ENCODE results near the gene SLC10A7.

DNA sequence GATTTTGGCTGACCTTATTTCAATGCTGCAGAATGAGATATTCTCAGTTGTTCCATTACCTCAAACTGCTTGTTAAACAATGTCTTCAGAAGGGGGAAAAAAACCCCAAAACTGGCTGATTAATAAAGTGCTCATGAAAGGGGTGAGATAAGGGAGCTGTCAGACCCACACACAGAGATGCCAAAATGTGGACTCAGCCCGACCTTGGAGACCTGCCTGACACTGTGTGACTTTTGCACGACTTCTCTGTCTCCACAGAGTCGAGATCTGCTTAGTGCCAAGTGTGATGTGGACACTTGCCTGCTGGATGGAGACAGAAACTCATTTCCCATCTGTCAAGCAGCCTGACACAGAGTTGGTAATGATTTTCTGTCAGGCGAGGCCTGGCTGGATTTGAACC lies 275.9 kb downstream of the SLC10A7 start:
- TF ChIP-seq SNAI2 (CRISPR knock-in tag; IDR thresholded peaks at IDR 0.05), result no peak
- no peak for TF ChIP-seq ZNF8 (CRISPR knock-in tag; IDR thresholded peaks at IDR 0.05)
- TF ChIP-seq ARNTL (CRISPR knock-in tag; IDR thresholded peaks at IDR 0.05; ENCODE audit: borderline replicate concordance, low read depth), result no peak
- TF ChIP-seq OSR1 (CRISPR knock-in tag; IDR thresholded peaks at IDR 0.05), result no peak
- TF ChIP-seq GLIS3 (CRISPR knock-in tag; IDR thresholded peaks at IDR 0.05), result no peak
- no peak for TF ChIP-seq ZFP3 (CRISPR knock-in tag; IDR thresholded peaks at IDR 0.05)
- no peak for TF ChIP-seq TOX (CRISPR knock-in tag; IDR thresholded peaks at IDR 0.05; ENCODE audit: borderline replicate concordance)
- TF ChIP-seq RARB (CRISPR knock-in tag; IDR thresholded peaks at IDR 0.05), result no peak
- no peak for TF ChIP-seq PPARA (CRISPR knock-in tag; IDR thresholded peaks at IDR 0.05; ENCODE audit: borderline replicate concordance)
- no peak for TF ChIP-seq ZNF70 (CRISPR knock-in tag; IDR thresholded peaks at IDR 0.05)
- no peak for TF ChIP-seq ZFP30 (CRISPR knock-in tag; IDR thresholded peaks at IDR 0.05)
- TF ChIP-seq, protein P1, sequence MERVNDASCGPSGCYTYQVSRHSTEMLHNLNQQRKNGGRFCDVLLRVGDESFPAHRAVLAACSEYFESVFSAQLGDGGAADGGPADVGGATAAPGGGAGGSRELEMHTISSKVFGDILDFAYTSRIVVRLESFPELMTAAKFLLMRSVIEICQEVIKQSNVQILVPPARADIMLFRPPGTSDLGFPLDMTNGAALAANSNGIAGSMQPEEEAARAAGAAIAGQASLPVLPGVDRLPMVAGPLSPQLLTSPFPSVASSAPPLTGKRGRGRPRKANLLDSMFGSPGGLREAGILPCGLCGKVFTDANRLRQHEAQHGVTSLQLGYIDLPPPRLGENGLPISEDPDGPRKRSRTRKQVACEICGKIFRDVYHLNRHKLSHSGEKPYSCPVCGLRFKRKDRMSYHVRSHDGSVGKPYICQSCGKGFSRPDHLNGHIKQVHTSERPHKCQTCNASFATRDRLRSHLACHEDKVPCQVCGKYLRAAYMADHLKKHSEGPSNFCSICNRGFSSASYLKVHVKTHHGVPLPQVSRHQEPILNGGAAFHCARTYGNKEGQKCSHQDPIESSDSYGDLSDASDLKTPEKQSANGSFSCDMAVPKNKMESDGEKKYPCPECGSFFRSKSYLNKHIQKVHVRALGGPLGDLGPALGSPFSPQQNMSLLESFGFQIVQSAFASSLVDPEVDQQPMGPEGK (CRISPR knock-in tag; IDR thresholded peaks at IDR 0.05; ENCODE audit: borderline replicate concordance), result no peak
- TF ChIP-seq ZNF565 (CRISPR knock-in tag; conservative IDR thresholded peaks at IDR 0.05; ENCODE audit: low read depth), result no peak
